IPS-NIHi7 (cell line): ENCODE results near the gene HLA-C.
"Not testable (repeated sequence)": the region's sequence is repeated elsewhere in the genome, so short reads cannot be mapped to it uniquely, and the experiment has no call there.

Source experiments
- DNase-seq: peaks from one replicate; pipeline ENCODE4 v3.0.0; 2012; ENCODE audit warnings: mixed read lengths; ENCODE audit errors: extremely low spot score

The HLA-C gene

GRCh38 chr6:31270788-31271640 lies 878 bp downstream of the HLA-C start:
- peak; percentile 16 for DNase-seq

GRCh38 chr6:31268836-31269235 lies 3.1 kb downstream of the HLA-C start:
- no peak for DNase-seq

GRCh38 chr6:31268369-31268765 lies 3.5 kb downstream of the HLA-C start:
- DNase-seq = no peak

- DNase-seq = no peak
Observed at GRCh38 chr6:31267651-31268368, 4.1 kb downstream of the HLA-C start.

- no peak for DNase-seq
Observed at GRCh38 chr6:31266567-31267360, 5.1 kb downstream of the HLA-C start.

GRCh38 chr6:31265926-31266325 lies 6.0 kb downstream of the HLA-C start:
- DNase-seq = no peak

GRCh38 chr6:31263346-31263933 lies 8.5 kb downstream of the HLA-C start:
- not testable (repeated sequence) for DNase-seq

GRCh38 chr6:31259995-31260394 lies 11.9 kb downstream of the HLA-C start:
- not testable (repeated sequence) for DNase-seq

GRCh38 chr6:31252625-31253024 lies 19.3 kb downstream of the HLA-C start:
- DNase-seq = no peak

GRCh38 chr6:31251261-31251660 lies 20.6 kb downstream of the HLA-C start:
- no peak for DNase-seq

GRCh38 chr6:31249184-31249583 lies 22.7 kb downstream of the HLA-C start:
- no peak for DNase-seq

- DNase-seq = no peak
Observed at GRCh38 chr6:31247813-31248212, 24.1 kb downstream of the HLA-C start.

- peak; percentile 40 for DNase-seq
Observed at GRCh38 chr6:31246051-31246521, 25.8 kb downstream of the HLA-C start.

GRCh38 chr6:31243508-31243907 lies 28.4 kb downstream of the HLA-C start:
- no peak for DNase-seq

GRCh38 chr6:31239854-31240253 lies 32.0 kb downstream of the HLA-C start:
- no peak for DNase-seq

GRCh38 chr6:31234101-31234500 lies 37.8 kb downstream of the HLA-C start:
- not testable (repeated sequence) for DNase-seq

GRCh38 chr6:31228476-31228875 lies 43.4 kb downstream of the HLA-C start:
- no peak for DNase-seq

- no peak for DNase-seq
Observed at GRCh38 chr6:31227143-31227542, 44.7 kb downstream of the HLA-C start.

GRCh38 chr6:31225735-31226134 lies 46.2 kb downstream of the HLA-C start:
- no peak for DNase-seq

- DNase-seq = no peak
Observed at GRCh38 chr6:31222496-31222895, 49.4 kb downstream of the HLA-C start.
